ENCODE measurements around the gene MYH16. TPM values are rescaled to one million over a fixed set of nuclear protein-coding genes. Genes with fewer than 3 reads are reported as not detected.

MYH16 gene
- total and polyA plus RNA-seq, 10 of the 15 experiments (the other 5 are each of a cell fraction or from before 2014, with no cell fraction given): 0.03 to 0.33 (median 0.04) TPM; not detected in 3

- RAD21 ChIA-PET (ENCODE audit: unreplicated experiment): no interaction called here
- no peak overlapping the region for H3K27ac ChIP-seq (ENCODE audit: control insufficient read depth, insufficient read depth)
- intact Hi-C loops (cut with micrococcal nuclease; ENCODE audit: unreplicated experiment) (no loop called here), in situ Hi-C loops (cut with MboI) (no loop called here)
- no peak overlapping the region for H3K9ac ChIP-seq (ENCODE audit: control insufficient read depth, insufficient read depth, low read length)
- DNase-seq (ENCODE audit: low read depth, low spot score): no peak
- SMC1A ChIA-PET (ENCODE audit: uncharacterized antibody, unreplicated experiment): no interaction called here
- 46% methylated on average over 4 of the region's 4 CpGs for WGBS (ENCODE audit: insufficient coverage, insufficient replicate concordance, low lambda C conversion rate, missing lambda C conversion rate)
- H3K27me3 ChIP-seq (replicated peaks in 1 of 2; ENCODE audit: control insufficient read depth in 2 of 2, insufficient read depth in 2 of 2, low read length in 1 of 2): no peaks in the 10 kb centered on the region
- ATAC-seq: no peak
- CTCF ChIA-PET: interaction anchor here (1.3 to 2.3 kb wide), 3 partner anchors 17 to 254 kb away, joined by 3 to 8 read pairs (median 4); no protein-coding TSS in a partner anchor
- BruUV-seq (replicated peaks): no TSS peak
- no peak overlapping the region for H3K4me2 ChIP-seq (ENCODE audit: control insufficient read depth, insufficient read depth)
- no peaks in the 10 kb centered on the region for H3K9me3 ChIP-seq (replicated peaks; ENCODE audit: control insufficient read depth, insufficient read depth, low read length)
- H2AFZ ChIP-seq (ENCODE audit: control insufficient read depth, low read depth, low read length): no peak overlapping the region
- no peaks in the 10 kb centered on the region for H3K79me2 ChIP-seq (ENCODE audit: control insufficient read depth, insufficient read depth, low read length)
- no peak overlapping the region for H3K4me3 ChIP-seq
- no peaks in the 10 kb centered on the region for H3K36me3 ChIP-seq (ENCODE audit: control insufficient read depth in 2 of 2, insufficient read depth in 2 of 2, low read length in 1 of 2)
- POLR2A ChIA-PET: interaction anchor here (0.6 kb wide), 1 partner anchor 44 kb away, joined by 3 read pairs; no protein-coding TSS in a partner anchor
- TF ChIP-seq SREBF2 (IDR thresholded peaks at IDR 0.05; ENCODE audit: low read length): no peak
- no peak for TF ChIP-seq POLR2AphosphoS5 (IDR thresholded peaks at IDR 0.05; ENCODE audit: low read length)
- TF ChIP-seq USF2 (IDR thresholded peaks at IDR 0.05; ENCODE audit: borderline replicate concordance, low read depth, low read length): no peak
- no peak for TF ChIP-seq CHD1 (IDR thresholded peaks at IDR 0.05; ENCODE audit: low read depth, low read length)
- TF ChIP-seq ESRRA (IDR thresholded peaks at IDR 0.05; ENCODE audit: low read length): no peak
- no peak for TF ChIP-seq SIX5 (IDR thresholded peaks at IDR 0.05; ENCODE audit: low read depth, low read length, severe bottlenecking)
- no peak for TF ChIP-seq PRDM15 (CRISPR knock-in tag; IDR thresholded peaks at IDR 0.05)
- TF ChIP-seq RAD51 (IDR thresholded peaks at IDR 0.05): no peak
- H4K20me1 ChIP-seq (ENCODE audit: control insufficient read depth, insufficient read depth): no peaks in the 10 kb centered on the region
- no peak for FAIRE-seq
- no peaks in the 10 kb centered on the region for H3K4me1 ChIP-seq (ENCODE audit: control insufficient read depth, insufficient read depth, low read length)
These were observed 21.0 kb downstream of the MYH16 start for GRCh38 chr7:99293650-99294049.
